Keratinocyte (primary cell): ENCODE measurements around the gene TUBA4B. TPM values are rescaled to one million over a fixed set of nuclear protein-coding genes. Genes with fewer than 3 reads are reported as not detected.

Source experiments
- DNase-seq: peaks from one replicate; pipeline ENCODE4 v3.0.0-alpha.2; 2011; ENCODE audit warnings: low read depth, missing footprints, low spot score
- FAIRE-seq: peaks from 2 replicates; lab custom pipeline; 2011; peaks lifted over from hg19 to GRCh38; lab: Jason Lieb, UNC
- H2AFZ ChIP-seq: 2 replicates; pipeline ENCODE4 v1.6.0; 2012; ENCODE audit warnings: low read length, control low read depth, inconsistent platforms; ENCODE audit not compliant: control insufficient read depth
- H3K27ac ChIP-seq: 2 replicates; pipeline ENCODE4 v1.5.1; 2011; ENCODE audit warnings: low read length; ENCODE audit not compliant: control insufficient read depth, insufficient read depth
- H3K27me3 ChIP-seq: 3 replicates; pipeline ENCODE4 v1.6.0; 2011; ENCODE audit warnings: low read length; ENCODE audit not compliant: control insufficient read depth, insufficient read depth; ENCODE audit errors: extremely low read depth
- H3K36me3 ChIP-seq, 2 experiments: 2 replicates in 1 of 2; 3 replicates in 1 of 2; pipeline ENCODE4 v1.5.1; 2011; ENCODE audit warnings: low read length in 2 of 2, mild to moderate bottlenecking in 1 of 2; ENCODE audit not compliant: control insufficient read depth in 2 of 2, insufficient read depth in 2 of 2; ENCODE audit errors: extremely low read depth in 1 of 2
- H3K4me1 ChIP-seq: 3 replicates; pipeline ENCODE4 v1.5.1; 2011; ENCODE audit warnings: low read length; ENCODE audit not compliant: control insufficient read depth, insufficient read depth; ENCODE audit errors: extremely low read depth
- H3K4me2 ChIP-seq: 3 replicates; pipeline ENCODE4 v1.6.0; 2011; ENCODE audit warnings: low read depth, low read length; ENCODE audit not compliant: control insufficient read depth, insufficient read depth; ENCODE audit errors: extremely low read depth
- H3K4me3 ChIP-seq, 3 experiments: fragments of 200-600 bp in 1 of 3; sonication (generic) in 1 of 3; 2 replicates in 2 of 3; 3 replicates in 1 of 3; pipeline ENCODE4 v1.5.1; 2011 to 2016; ENCODE audit warnings: low read length in 3 of 3, mild to moderate bottlenecking in 3 of 3, control low read depth in 2 of 3, inconsistent platforms in 1 of 3, low read depth in 1 of 3, mixed read lengths in 1 of 3, mixed run types in 1 of 3, moderate library complexity in 1 of 3; ENCODE audit not compliant: control insufficient read depth in 2 of 3, insufficient read depth in 2 of 3; ENCODE audit errors: extremely low read depth in 1 of 3
- H3K79me2 ChIP-seq: 2 replicates; pipeline ENCODE4 v1.6.0; 2012; ENCODE audit warnings: low read length; ENCODE audit not compliant: control insufficient read depth, insufficient read depth
- H3K9ac ChIP-seq: 3 replicates; pipeline ENCODE4 v1.6.0; 2011; ENCODE audit warnings: low read length; ENCODE audit not compliant: control insufficient read depth, insufficient read depth; ENCODE audit errors: extremely low read depth
- H3K9me1 ChIP-seq: 3 replicates; pipeline ENCODE4 v1.6.0; 2011; ENCODE audit warnings: low read length; ENCODE audit not compliant: control insufficient read depth, insufficient read depth; ENCODE audit errors: extremely low read depth
- H3K9me3 ChIP-seq: 2 replicates; pipeline ENCODE4 v1.5.1; 2012; ENCODE audit warnings: low read depth, low read length; ENCODE audit not compliant: control insufficient read depth
- H4K20me1 ChIP-seq: 3 replicates; pipeline ENCODE4 v1.6.0; 2011; ENCODE audit warnings: low read length; ENCODE audit not compliant: control insufficient read depth, insufficient read depth; ENCODE audit errors: extremely low read depth
- CTCF ChIP-seq, 3 experiments: IDR thresholded peaks in 1 of 3; conservative IDR thresholded peaks in 1 of 3; optimal IDR thresholded peaks in 1 of 3; 2 replicates in 2 of 3; 3 replicates in 1 of 3; pipeline versions ENCODE3 to v1.5.1; 2011; ENCODE audit warnings: low read length in 3 of 3, mild to moderate bottlenecking in 3 of 3, moderate library complexity in 2 of 3, control low read depth in 1 of 3, inconsistent platforms in 1 of 3; ENCODE audit not compliant: insufficient read depth in 2 of 3; ENCODE audit errors: extremely low read depth in 1 of 3
- EZH2 ChIP-seq: IDR thresholded peaks from one replicate; pipeline ENCODE4 v1.6.1; 2012; ENCODE audit warnings: inconsistent platforms, mild to moderate bottlenecking, low read length, moderate library complexity
- dilution Hi-C: fragments of 300-500 bp; cut with MboI; formaldehyde crosslinking; loops from one replicate; pipeline ENCODE4 v1.7.0; 2020; ENCODE audit warnings: low sequenced_read_pairs; ENCODE audit not compliant: extremely low pct_ligation_motif_present
- polyA plus RNA-seq, 5 experiments: library from polyadenylated mRNA; depleted of rRNA in 3 of 5; stranded (reverse) in 3 of 5; stranded (forward) in 1 of 5; unstranded in 1 of 5; fragments of >200 nt; gene quantifications; 1 replicate in 1 of 5; 2 replicates in 3 of 5; 3 replicates in 1 of 5; pipeline versions ENCODE4 v1.2.1 to v1.2.3, GENCODE V29; 2011 to 2012; ENCODE audit warnings: missing spikeins in 2 of 5, low read depth in 1 of 5, low replicate concordance in 1 of 5

TUBA4B gene
- polyA plus RNA-seq, 1 donor (not counting 4 experiments of a cell fraction or from before 2014, with no cell fraction given) = not detected

GRCh38 chr2:219278655-219279150 is 25.7 kb downstream of the TUBA4B start:
- Histone ChIP-seq H3K4me1 (peaks cover 46% of the 10 kb centered on the region), H3K79me2 (peaks cover 7% of the 10 kb centered on the region), H2AFZ (peak overlapping the region; percentile 10), H3K27me3 (no peaks in the 10 kb centered on the region), H4K20me1 (no peaks in the 10 kb centered on the region), H3K9ac (peak overlapping the region; percentile 75), H3K9me3 (no peaks in the 10 kb centered on the region), H3K4me2 (peak overlapping the region; percentile 68), H3K4me3 (peak overlapping the region in 2 of 3 experiments; percentile 7 to 45), H3K36me3 (peaks cover 15 to 19% of the 10 kb centered on the region in 2 experiments), H3K9me1 (no peaks in the 10 kb centered on the region), H3K27ac (peak overlapping the region; percentile 97)
- FAIRE-seq (peak; percentile 43), DNase-seq (no peak)
- dilution Hi-C loops = no loop called here
- no peak for TF ChIP-seq CTCF (optimal IDR thresholded peaks at IDR 0.05 in 1 of 3, IDR thresholded peaks at IDR 0.05 in 1 of 3, conservative IDR thresholded peaks at IDR 0.05 in 1 of 3; ENCODE audit: extremely low read depth in 1 of 3, insufficient read depth in 2 of 3, low read length in 3 of 3)
- no peak for TF ChIP-seq EZH2

- peak within 1 kb of the TSS; percentile 98 for H3K4me2 ChIP-seq
- H3K27ac ChIP-seq = peak within 1 kb of the TSS; percentile 97
- H3K4me3 ChIP-seq = peak within 1 kb of the TSS; percentile 48 to 88 (median 88)
- peaks cover 17 to 24% of the 10 kb centered on the region in 2 experiments for H3K36me3 ChIP-seq
- peak within 1 kb of the TSS; percentile 86 for H3K9ac ChIP-seq
- H3K27me3 ChIP-seq = no peaks in the 10 kb centered on the region
- DNase-seq (peak; percentile 95), FAIRE-seq (peak; percentile 43)
- H3K9me1 ChIP-seq = no peaks in the 10 kb centered on the region
- H4K20me1 ChIP-seq = no peaks in the 10 kb centered on the region
- peak within 1 kb of the TSS; percentile 84 for H2AFZ ChIP-seq
- peaks cover 41% of the 10 kb centered on the region for H3K4me1 ChIP-seq
- dilution Hi-C loops = no loop called here
- no peak for TF ChIP-seq EZH2
- TF ChIP-seq CTCF (optimal IDR thresholded peaks at IDR 0.05 in 1 of 3, IDR thresholded peaks at IDR 0.05 in 1 of 3, conservative IDR thresholded peaks at IDR 0.05 in 1 of 3; ENCODE audit: extremely low read depth in 1 of 3, insufficient read depth in 2 of 3, low read length in 3 of 3) = peak in 1 of 3 experiments; percentile 3
- H3K79me2 ChIP-seq = peaks cover 7% of the 10 kb centered on the region
- H3K9me3 ChIP-seq = no peaks in the 10 kb centered on the region
These were observed 26.3 kb downstream of the TUBA4B start, which contains the start of gene DNAJB2 for GRCh38 chr2:219279151-219279915. TSS of gene DNAJB2 (plus strand) at chr2:219279366. CDS start at chr2:219279834, 468 bp downstream.
